Erythroblast (primary cell): ENCODE measurements around the gene TUBG2.

Source experiments
- GATA1 ChIP-seq: IDR thresholded peaks from 2 replicates; pipeline ENCODE4 v1.6.1; 2011; ENCODE audit warnings: low read depth, mild to moderate bottlenecking, control low read depth, low read length, moderate library complexity
- POLR2A ChIP-seq: IDR thresholded peaks from 2 replicates; pipeline ENCODE4 v1.6.1; 2011; ENCODE audit warnings: mild to moderate bottlenecking, low read length

GRCh38 chr17:42612013-42612412 lies 47.1 kb upstream of the TUBG2 start:
- peak; percentile 53 for TF ChIP-seq POLR2A
- no peak for TF ChIP-seq GATA1
